ENCODE results near the gene DICER1.

DICER1 gene

GRCh38 chr14:95037273-95037672 lies 120.1 kb downstream of the DICER1 start:
- no peak for DNase-seq (ENCODE audit: low spot score)

Measured in putamen (tissue), 1 donor.